T-helper 2 cell treated with Interferon-gamma antibody and Interleukin-4, amounts not matched to agents 5 μg/mL and 100 μg/mL, for 36 hours (primary cell): ENCODE measurements around the gene KRIT1.
A peak's percentile ranks its signal among the peaks of the same experiment; 100 is the strongest.
"Not testable (repeated sequence)": the region's sequence is repeated elsewhere in the genome, so short reads cannot be mapped to it uniquely, and the experiment has no call there.

Experiments used
- DNase-seq: peaks from one replicate; pipeline ENCODE4 v3.0.0; 2021; ENCODE audit warnings: low spot score
- H3K27ac Mint-ChIP-seq: one replicate; pipeline ENCODE4 v1.8.0; 2021; ENCODE audit warnings: mild to moderate bottlenecking, mixed read lengths
- H3K27me3 Mint-ChIP-seq: one replicate; pipeline ENCODE4 v1.8.0; 2021; ENCODE audit warnings: low read depth, mixed read lengths
- H3K36me3 Mint-ChIP-seq: one replicate; pipeline ENCODE4 v1.8.0; 2021; ENCODE audit warnings: low read depth, mixed read lengths
- H3K4me1 Mint-ChIP-seq: one replicate; pipeline ENCODE4 v1.8.0; 2021; ENCODE audit warnings: low read depth, mixed read lengths
- H3K4me3 Mint-ChIP-seq: one replicate; pipeline ENCODE4 v1.8.0; 2022; ENCODE audit warnings: mild to moderate bottlenecking, moderate library complexity, mixed read lengths
- H3K9me3 Mint-ChIP-seq: one replicate; pipeline ENCODE4 v1.8.0; 2021; ENCODE audit warnings: mixed read lengths

KRIT1 gene

DNA sequence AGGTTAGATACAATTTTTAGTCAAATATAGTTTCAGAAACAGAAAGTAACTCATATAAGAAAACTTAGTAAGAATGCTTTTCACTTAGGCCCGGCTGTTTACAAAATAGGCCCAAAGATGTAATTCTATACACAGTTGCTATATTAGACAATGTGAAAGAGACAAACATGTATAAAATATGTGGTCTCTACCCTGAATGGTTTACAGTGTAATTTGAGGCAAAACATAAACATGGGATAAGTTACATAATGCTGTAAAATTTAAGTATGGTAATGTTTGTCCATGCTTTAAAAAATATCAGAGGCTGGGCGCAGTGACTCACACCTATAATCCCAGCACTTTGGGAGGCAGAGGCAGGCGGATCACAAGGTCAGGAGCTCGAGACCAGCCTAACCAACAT is 18.7 kb downstream of the KRIT1 start:
- H3K4me3 Mint-ChIP-seq = no peak overlapping the region
- H3K27ac Mint-ChIP-seq = no peak overlapping the region
- no peaks in the 10 kb centered on the region for H3K4me1 Mint-ChIP-seq
- no peak for DNase-seq
- peaks cover 4% of the 10 kb centered on the region for H3K9me3 Mint-ChIP-seq
- H3K36me3 Mint-ChIP-seq = peaks cover 52% of the 10 kb centered on the region
- no peaks in the 10 kb centered on the region for H3K27me3 Mint-ChIP-seq

DNA sequence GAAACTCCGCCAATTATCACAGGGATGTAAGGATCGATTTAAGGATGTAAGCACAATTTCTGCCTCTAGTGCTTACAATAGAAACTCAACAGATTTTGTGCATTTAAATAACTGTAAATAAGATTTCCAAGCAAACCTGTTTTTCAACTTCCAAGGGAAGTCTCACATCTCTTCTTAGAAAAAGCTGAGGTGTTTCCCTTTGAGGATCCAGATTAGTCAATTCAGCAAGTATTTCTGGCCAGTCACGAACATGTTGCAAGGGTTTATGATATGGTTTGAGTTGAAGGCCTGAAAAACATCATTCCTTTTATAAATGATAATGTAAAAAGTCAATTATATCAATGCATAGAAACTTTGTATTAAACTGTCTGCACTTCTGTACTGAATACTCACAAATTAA is 23.9 kb downstream of the KRIT1 start:
- Mint-ChIP-seq H3K27me3 (no peaks in the 10 kb centered on the region), H3K27ac (no peak overlapping the region), H3K9me3 (no peaks in the 10 kb centered on the region), H3K4me1 (no peaks in the 10 kb centered on the region), H3K4me3 (no peak overlapping the region), H3K36me3 (peaks cover 53% of the 10 kb centered on the region)
- DNase-seq = no peak

DNA sequence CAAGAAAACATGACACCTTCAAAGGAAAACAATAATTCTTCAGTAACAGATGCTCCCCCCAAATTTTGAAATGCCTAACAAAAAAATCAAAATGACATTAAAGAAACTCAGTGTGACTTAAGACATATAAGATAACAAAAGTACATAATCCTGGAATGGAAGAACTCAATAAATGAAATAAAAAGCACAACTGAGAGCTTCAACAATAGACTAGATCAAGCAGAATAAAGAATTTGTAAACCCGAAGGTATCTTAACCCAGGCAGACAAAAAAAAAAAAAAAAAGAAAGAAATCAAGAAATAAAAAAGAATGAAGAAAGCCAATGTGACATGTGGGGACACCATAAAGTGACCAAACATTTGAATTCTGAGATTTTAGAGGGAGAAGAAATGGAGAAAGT is 39.0 kb downstream of the KRIT1 start:
- Mint-ChIP-seq H3K36me3 (peaks cover 78% of the 10 kb centered on the region), H3K4me1 (peaks cover 10% of the 10 kb centered on the region), H3K9me3 (peaks cover 28% of the 10 kb centered on the region), H3K27ac (no peak overlapping the region), H3K27me3 (no peaks in the 10 kb centered on the region), H3K4me3 (no peak overlapping the region)
- no peak for DNase-seq

DNA sequence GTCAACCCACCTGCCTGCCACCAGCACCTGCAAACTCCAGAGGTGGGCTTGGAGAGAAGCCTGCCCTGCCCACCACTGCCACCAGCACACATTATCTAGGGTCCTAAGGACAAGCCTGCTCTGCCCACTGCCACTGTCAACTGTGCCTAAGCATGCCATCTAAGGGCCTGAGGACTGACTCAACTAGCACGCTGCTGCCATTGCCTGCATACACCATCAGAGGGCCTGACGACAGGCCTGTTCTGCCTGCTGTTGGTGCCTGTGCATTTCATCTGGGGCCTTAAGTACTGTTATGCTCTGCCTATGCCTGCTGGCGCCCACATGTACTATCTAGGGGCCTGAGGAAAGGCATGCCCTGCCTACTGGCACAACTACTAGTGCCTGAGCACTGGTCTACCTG is 39.7 kb downstream of the KRIT1 start:
- Mint-ChIP-seq H3K27ac (no peak overlapping the region), H3K27me3 (no peaks in the 10 kb centered on the region), H3K4me1 (peaks cover 10% of the 10 kb centered on the region), H3K9me3 (peaks cover 28% of the 10 kb centered on the region), H3K36me3 (peaks cover 73% of the 10 kb centered on the region), H3K4me3 (no peak overlapping the region)
- DNase-seq = no peak

DNA sequence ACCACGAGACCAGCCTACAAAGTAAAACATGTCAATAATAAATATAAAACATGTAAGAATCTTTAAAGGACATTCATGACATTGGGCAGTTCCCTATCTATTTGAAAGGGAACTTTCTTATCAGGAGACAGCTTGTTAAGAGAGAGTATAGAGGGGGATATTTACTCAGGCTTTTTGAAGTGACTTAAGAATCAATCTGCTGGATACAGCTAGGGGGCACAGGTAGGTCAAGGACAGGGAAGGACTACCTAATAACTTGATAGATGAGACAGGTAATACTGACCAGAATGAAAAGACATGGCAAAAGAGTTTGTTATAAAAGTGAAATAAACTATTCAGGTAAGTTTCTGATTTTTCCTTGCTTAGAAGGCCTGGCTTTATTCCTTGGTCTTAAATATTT is 44.9 kb downstream of the KRIT1 start:
- no peaks in the 10 kb centered on the region for H3K9me3 Mint-ChIP-seq
- DNase-seq = no peak

DNA sequence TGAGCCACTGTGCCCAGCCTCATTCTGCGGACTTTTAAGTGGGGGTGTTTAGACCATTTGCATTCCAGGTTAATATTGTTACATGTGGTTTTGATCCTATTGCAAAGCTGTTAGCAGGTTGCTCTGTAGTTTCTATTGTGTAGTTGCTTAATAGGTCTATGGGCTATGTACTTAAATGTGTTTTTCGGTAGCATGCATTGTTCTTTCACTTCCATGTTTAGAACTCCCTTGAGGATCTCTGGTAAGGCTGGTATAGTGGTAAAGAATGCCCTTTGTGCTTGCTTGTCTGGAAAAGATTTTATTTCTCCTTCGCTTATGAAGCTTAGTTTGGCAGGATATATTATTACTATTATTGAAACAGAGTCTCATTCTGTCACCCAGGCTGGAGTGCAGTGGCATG is 53.4 kb downstream of the KRIT1 start:
- Mint-ChIP-seq H3K4me3 (no peak overlapping the region), H3K27ac (no peak overlapping the region), H3K4me1 (no peaks in the 10 kb centered on the region), H3K36me3 (peaks cover 38% of the 10 kb centered on the region), H3K9me3 (peaks cover 38% of the 10 kb centered on the region), H3K27me3 (no peaks in the 10 kb centered on the region)
- no peak for DNase-seq

More for the DNA sequence above, 44.9 kb downstream of the KRIT1 start:
- H3K27me3 Mint-ChIP-seq = no peaks in the 10 kb centered on the region
- H3K4me1 Mint-ChIP-seq = peaks cover 3% of the 10 kb centered on the region
- peaks cover 42% of the 10 kb centered on the region for H3K36me3 Mint-ChIP-seq
- H3K4me3 Mint-ChIP-seq = no peak overlapping the region
- H3K27ac Mint-ChIP-seq = no peak overlapping the region

DNA sequence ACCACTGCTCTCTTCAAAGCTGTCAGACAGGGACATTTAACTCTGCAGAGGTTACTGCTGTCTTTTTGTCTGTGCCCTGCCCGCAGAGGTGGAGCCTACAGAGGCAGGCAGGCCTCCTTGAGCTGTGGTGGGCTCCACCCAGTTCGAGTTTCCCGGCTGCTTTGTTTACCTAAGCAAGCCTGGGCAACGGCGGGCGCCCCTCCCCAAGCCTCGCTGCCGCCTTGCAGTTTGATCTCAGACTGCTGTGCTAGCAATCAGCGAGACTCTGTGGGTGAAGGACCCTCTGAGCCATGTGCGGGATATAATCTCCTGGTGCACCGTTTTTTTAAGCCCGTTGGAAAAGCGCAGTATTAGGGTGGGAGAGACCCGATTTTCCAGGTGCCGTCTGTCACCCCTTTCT is 56.5 kb downstream of the KRIT1 start:
- not testable (repeated sequence) for H3K27ac Mint-ChIP-seq, H3K4me1 Mint-ChIP-seq, H3K4me3 Mint-ChIP-seq, DNase-seq, H3K27me3 Mint-ChIP-seq
- peaks cover 20% of the 10 kb centered on the region for H3K36me3 Mint-ChIP-seq
- H3K9me3 Mint-ChIP-seq = peaks cover 44% of the 10 kb centered on the region

DNA sequence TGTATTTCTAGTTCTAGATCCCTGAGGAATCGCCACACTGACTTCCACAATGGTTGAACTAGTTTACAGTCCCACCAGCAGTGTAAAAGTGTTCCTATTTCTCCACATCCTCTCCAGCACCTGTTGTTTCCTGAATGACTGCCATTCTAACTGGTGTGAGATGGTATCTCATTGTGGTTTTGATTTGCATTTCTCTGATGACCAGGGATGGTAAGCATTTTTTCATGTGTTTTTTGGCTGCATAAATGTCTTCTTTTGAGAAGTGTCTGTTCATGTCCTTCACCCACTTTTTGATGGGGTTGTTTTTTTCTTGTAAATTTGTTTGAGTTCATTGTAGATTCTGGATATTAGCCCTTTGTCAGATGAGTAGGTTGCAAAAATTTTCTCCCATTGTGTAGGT is 61.4 kb downstream of the KRIT1 start:
- DNase-seq, H3K27ac Mint-ChIP-seq, H3K4me3 Mint-ChIP-seq, H3K36me3 Mint-ChIP-seq, H3K4me1 Mint-ChIP-seq: not testable (repeated sequence)
- Mint-ChIP-seq H3K9me3 (peaks cover 21% of the 10 kb centered on the region), H3K27me3 (peaks cover 22% of the 10 kb centered on the region)

DNA sequence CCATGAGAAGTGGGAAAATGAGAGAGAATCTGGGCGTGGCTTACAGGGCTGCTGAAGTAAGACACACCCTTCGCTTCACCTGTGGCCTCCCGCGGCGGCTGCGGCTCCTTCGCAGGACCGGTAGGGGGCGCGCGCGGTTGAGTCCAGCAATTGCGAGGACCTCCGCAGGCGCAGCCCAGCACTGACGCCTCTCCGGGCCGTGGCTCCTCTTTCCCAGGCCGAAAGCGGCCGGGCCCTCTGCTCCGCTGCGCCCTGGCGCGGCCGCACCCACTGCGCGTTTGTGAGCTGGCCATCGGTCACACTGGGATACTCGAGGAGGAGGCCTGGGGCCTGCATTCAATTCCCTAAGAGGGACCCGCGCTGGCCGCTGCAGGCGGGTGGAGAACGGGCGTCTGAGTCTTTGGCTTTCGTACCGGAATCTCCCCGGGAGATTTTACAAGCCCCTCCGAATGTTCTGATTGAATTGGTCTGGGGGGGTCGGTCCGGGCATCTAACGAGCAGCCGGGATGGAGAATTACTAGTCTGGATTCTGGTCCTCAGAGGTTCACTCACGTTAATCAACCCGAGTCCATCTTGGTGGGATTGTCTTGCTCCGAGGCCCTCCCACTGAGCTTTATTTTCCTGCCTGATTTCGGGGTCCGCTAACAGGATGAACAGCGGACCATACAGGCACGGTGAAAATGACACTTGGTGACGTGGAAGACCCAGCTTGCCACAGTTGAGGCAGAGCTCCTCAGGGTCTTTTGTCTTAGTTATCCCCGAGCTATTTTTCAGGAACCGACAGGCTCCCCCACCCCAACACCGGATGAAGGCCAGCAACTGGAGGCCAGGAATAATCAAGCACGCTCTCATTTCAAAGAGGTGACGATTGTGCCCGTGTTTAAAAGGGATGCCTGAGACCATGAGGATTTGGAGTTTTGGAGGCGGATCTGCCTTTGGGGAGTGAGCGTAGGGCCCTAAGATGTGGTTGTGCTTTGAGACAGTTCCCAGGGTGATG is 66.5 kb downstream of the KRIT1 start, which contains the start of gene LRRD1:
LRRD1 (minus strand) TSS at position 215 of the 997 bp plus-strand sequence. CDS start 13,940 bp downstream, outside the sequence.
- H3K27ac Mint-ChIP-seq = no peak within 1 kb of the TSS
- peak within 1 kb of the TSS; percentile 70 for H3K4me3 Mint-ChIP-seq
- peaks cover 8% of the 10 kb centered on the region for H3K4me1 Mint-ChIP-seq
- H3K27me3 Mint-ChIP-seq = peaks cover 31% of the 10 kb centered on the region
- peak; percentile 88 for DNase-seq
- peaks cover 2% of the 10 kb centered on the region for H3K36me3 Mint-ChIP-seq
- peaks cover 4% of the 10 kb centered on the region for H3K9me3 Mint-ChIP-seq

DNA sequence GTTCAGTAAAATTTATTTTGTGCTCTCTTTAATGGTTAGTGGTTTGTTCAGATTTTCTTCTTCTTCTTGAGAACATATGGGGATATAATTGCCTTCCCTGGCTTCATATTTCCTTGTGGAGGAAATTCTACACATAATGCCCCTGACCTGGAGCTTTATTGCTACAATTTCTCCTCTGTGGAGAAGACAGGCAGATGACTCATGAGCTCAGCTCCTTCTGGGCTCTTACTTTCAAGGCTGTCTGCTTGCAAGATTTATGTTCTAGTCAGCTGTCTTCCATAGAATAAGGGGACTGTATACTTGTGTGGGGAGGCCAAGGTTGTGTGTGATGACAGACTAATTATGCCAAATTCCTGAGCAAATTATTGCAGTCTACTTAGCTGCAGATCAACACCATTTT is 68.4 kb downstream of the KRIT1 start:
- peaks cover 8% of the 10 kb centered on the region for H3K4me1 Mint-ChIP-seq

DNA sequence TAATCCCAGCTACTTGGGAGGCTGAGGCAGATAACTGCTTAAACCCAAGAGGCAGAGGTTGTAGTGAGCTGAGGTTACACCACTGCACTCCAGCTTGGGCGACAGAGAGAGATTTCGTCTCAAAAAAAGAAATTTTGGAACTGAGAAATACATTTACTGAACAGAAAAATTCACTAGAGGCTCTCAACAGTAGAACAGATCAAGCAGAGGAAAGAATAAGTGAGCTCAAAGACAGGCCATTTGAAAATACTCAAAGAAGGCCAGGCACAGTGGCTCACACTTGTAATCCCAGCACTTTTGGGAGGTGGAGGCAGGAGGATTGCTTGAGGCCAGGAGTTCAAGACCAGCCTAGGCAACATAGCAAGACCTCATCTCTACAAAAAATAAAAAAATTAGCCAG is 76.2 kb downstream of the KRIT1 start:
- not testable (repeated sequence) for DNase-seq, H3K9me3 Mint-ChIP-seq, H3K27ac Mint-ChIP-seq, H3K4me3 Mint-ChIP-seq, H3K36me3 Mint-ChIP-seq, H3K4me1 Mint-ChIP-seq
- peaks cover 25% of the 10 kb centered on the region for H3K27me3 Mint-ChIP-seq

More for the DNA sequence above, 68.4 kb downstream of the KRIT1 start:
- peaks cover 2% of the 10 kb centered on the region for H3K36me3 Mint-ChIP-seq
- peaks cover 33% of the 10 kb centered on the region for H3K27me3 Mint-ChIP-seq
- no peak for DNase-seq
- H3K4me3 Mint-ChIP-seq = no peak overlapping the region
- peaks cover 3% of the 10 kb centered on the region for H3K9me3 Mint-ChIP-seq
- H3K27ac Mint-ChIP-seq = no peak overlapping the region

DNA sequence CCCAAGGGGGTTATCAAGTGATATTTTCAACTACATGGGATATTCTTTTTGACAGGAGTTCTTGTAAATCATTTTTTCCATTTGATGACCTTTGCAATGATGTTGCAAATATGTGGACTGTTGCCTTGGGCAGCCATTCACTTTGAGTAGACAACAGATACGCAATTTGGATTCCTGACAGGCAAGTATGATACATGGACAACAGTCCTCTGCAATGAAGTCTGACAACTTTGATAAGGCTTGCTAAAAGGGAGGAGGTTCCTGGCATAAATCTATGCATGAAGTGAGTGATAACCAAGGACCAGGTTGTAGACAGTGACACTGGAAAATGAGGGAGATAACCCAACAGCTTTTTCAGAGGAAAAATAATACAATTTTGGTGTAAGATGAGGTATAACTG is 84.4 kb downstream of the KRIT1 start:
- DNase-seq = no peak
- Mint-ChIP-seq H3K4me3 (no peak overlapping the region), H3K27me3 (peaks cover 27% of the 10 kb centered on the region), H3K36me3 (no peaks in the 10 kb centered on the region), H3K4me1 (peaks cover 5% of the 10 kb centered on the region), H3K27ac (no peak overlapping the region), H3K9me3 (no peaks in the 10 kb centered on the region)

DNA sequence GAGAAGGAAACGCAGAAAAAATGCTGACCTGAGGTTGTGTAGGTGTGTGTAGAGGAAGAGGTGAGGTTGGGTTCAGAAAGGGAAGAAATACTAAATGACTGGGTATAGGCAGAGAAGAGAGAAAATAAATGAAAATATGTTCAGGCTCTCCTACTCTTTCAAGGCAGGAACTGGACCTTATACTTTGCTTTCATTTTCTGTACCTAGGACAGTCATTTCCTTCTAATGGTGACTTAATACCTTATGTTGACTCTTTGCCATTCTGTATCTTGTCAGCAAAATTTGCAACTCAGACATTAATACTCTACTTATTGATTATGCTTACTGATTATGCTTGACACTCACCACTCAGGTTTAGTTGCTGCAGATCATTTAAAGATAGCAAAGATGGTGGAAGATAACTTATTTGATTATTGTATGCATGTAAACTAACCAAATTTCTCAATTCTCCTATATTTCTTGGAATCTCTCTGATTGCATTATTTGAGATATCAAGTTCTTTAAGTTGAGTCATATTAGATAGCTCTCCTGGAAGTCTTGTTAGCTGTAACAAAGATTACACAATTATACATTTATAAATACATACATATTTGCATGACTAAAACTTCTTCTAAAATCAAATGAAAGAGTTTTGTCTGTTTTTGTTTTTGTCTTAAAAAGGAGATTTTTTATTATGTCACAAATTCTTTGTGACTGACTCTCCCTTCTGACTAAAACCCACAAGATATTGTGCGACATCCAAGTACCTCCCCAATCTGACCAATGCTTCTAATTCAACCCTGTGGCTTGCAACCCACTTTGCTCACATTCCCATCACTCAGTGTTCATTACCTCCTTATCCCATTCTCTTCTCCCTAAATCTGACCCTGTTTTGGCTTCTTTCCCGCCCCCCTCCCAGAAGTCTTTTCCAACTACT is 86.8 kb downstream of the KRIT1 start:
- H3K36me3 Mint-ChIP-seq = no peaks in the 10 kb centered on the region
- no peak for DNase-seq
- H3K4me1 Mint-ChIP-seq = peaks cover 5% of the 10 kb centered on the region
- H3K27ac Mint-ChIP-seq = no peak overlapping the region
- no peak overlapping the region for H3K4me3 Mint-ChIP-seq
- H3K27me3 Mint-ChIP-seq = peaks cover 28% of the 10 kb centered on the region
- H3K9me3 Mint-ChIP-seq = no peaks in the 10 kb centered on the region

DNA sequence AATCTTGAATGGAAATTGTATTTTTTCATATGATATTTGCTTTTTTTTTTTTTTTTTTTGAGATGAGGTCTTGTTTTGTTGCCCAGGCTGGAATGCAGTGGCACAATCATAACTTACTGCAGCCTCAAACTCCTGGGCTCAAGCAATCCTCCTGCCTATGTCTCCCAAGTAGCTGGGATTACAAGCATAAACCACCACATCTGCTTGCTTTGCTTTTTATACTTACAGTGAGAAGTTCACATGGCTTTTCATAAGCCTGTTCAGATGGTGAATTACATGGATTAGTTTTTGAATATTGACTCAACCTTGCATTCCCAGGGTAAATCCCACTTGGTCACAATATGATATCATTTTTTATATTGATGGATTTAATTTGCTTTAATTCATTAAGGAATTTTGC is 88.7 kb downstream of the KRIT1 start:
- no peaks in the 10 kb centered on the region for H3K36me3 Mint-ChIP-seq
- no peak overlapping the region for H3K4me3 Mint-ChIP-seq
- no peaks in the 10 kb centered on the region for H3K9me3 Mint-ChIP-seq
- H3K27me3 Mint-ChIP-seq = peaks cover 22% of the 10 kb centered on the region
- no peak overlapping the region for H3K27ac Mint-ChIP-seq
- no peak for DNase-seq
- H3K4me1 Mint-ChIP-seq = peaks cover 5% of the 10 kb centered on the region
